Suppressor macrophage (primary cell): ENCODE measurements around the gene ZNF488.

ENCODE experiments used
- DNase-seq, 4 experiments: peaks; one replicate each; pipeline ENCODE4 v3.0.0-alpha.2; 2020 to 2022

ZNF488 gene

GRCh38 chr10:47365431-47366180 lies 18.5 kb downstream of the ZNF488 start:
- no peak for DNase-seq

DNA sequence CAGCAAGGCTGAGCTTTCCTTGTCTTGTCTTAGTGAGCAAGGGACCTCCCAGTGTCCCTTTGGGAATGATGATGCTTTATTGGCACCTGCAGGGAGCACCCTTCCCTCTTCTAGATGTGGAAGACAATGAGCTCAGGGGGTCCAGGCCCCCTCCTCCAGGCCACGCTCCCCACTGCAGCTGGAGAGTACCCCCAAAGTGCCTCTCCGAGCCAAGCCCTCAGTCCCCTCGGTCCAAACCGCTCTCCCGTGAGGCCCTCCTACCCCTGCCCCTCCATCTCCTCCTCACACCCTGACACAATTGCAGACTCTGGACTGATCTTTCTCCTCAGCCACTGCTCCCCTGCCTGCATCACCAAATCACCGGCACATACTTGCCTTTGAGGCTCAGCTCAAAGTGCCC lies 19.2 kb downstream of the ZNF488 start:
- DNase-seq: no peak

- no peak for DNase-seq
These were observed 19.7 kb downstream of the ZNF488 start for GRCh38 chr10:47364366-47364765.

DNA sequence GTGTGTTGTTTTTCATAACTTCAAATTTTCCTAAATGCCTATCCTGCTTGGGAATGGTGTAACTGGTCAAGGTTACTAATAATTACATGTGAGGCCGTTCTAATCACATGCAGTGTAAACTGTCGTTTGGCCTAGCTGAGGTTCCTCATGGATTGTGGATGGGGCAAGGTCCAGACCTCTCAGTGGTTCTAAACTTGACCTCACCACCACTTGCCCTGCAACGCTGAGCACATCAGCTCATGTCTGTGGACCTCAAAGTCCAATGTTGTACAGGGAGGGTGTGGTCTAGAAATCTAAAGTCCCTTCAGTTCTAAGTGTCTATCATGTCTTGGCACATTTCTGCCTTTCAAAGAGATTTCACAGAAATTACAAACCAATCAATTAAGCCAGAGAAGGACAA lies 20.3 kb downstream of the ZNF488 start:
- no peak for DNase-seq

DNA sequence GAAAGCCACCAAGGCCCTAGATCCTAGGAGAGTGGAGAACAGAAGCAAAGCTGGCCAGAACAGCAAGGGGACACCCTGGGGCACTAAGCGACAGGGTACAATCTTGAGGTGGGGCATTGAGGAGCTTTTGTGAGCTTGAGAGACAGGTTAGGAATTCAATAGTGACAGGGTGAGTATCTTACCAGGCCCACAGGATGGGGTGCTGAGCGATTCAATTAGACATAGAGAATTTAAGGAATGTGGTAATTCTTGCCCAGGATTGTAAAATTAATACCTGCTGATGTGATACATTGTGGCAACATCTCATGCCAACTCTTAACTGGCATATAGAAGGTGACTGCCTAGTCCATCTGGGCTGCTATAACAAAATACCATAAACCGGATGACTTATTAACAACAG lies 21.9 kb downstream of the ZNF488 start:
- no peak for DNase-seq

DNA sequence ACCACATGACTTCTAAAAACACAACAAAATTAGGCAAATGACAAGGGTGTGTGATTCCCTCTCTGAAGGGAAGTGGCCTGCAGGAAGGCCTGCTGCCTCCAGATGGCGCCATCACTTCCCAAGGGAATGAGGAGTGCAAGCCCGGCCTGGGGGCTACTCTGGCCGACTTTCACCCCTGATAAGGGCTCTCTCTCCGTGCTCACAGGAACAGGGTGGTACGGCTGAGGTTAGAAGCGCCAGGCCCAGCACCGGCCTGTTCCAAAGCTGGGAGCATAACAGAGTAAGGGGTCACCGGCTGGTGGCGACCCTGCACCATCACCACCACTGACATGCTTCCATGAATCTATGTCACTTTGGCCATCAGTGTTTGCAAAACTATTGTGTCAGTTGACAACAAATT lies 22.8 kb downstream of the ZNF488 start:
- peak; percentile 48 to 72 (median 68) for DNase-seq

- peak in 3 of 4 experiments; percentile 5 to 13 (median 5) for DNase-seq
These were observed 23.6 kb downstream of the ZNF488 start for GRCh38 chr10:47360419-47361040.

- DNase-seq: no peak
These were observed 24.3 kb downstream of the ZNF488 start for GRCh38 chr10:47359626-47360418.

DNA sequence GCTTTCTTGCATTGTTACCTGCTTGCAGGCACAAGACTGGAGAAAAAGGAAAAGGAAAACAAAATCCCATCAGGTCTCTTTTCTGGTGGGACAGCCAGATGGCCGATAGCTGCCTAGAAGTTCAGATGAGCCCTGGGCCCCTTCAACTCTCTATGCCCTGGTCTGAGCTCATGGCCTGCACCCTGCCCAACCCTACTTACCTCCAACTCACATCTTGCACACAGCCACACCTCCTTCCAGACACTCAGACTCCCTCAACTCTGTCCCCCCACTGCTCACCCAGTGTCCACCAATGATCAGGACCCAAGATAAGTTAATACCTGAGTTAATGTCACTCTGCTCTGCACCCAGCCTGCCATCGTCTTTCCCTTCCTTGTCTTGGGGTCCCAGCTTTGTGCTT lies 25.0 kb downstream of the ZNF488 start:
- DNase-seq: no peak

DNA sequence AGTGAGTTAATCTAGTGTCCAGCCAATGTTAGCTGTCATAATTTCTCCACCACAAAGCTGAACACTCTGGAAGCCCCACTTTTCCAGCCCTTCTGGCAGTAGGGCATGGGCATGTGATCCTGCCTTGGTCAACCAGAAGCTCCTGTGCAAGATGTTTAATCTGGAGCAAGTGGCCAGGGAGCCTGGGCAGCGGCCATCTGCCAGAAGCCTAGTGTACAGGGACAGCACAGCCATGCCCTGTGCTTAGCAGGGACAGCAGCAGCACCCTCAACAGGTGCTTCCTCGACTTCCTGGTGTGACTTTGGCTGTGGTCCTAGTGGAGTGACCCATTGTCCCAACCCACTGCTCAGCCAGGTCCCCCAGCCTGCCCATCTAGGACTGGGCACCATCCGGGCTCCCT lies 25.6 kb downstream of the ZNF488 start:
- DNase-seq: no peak

- no peak for DNase-seq
These were observed 26.2 kb downstream of the ZNF488 start for GRCh38 chr10:47357911-47358310.

DNA sequence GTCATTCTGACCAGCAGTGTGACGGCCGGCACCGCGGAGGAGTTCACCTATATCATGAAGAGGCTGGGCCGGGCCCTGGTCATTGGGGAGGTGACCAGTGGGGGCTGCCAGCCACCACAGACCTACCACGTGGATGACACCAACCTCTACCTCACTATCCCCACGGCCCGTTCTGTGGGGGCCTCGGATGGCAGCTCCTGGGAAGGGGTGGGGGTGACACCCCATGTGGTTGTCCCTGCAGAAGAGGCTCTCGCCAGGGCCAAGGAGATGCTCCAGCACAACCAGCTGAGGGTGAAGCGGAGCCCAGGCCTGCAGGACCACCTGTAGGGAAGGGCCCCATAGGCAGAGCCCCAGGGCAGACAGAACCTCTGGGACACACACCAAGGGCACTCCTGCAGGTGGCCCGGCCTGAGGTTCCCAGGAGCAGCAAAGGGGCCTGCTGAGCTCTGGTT lies 26.9 kb downstream of the ZNF488 start:
- DNase-seq: no peak

DNA sequence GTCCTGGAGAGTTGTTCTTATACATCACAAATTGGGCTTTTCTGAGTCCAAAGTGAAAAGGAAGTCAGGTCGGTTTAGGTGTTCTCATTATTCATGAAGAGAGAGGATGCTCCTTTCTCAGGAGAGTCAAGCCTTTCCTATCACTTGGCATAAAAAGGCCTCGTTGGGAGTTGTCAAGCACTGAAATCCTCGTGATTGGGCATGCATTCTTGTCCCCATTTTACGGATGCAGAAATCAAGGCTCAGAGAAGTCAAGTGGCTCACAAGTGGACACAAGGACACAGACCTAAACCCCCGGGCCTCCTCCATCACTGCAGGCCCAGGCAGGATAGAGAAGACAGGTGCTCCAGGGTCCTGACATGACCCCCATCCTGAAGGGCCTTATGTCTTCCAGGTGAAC lies 27.4 kb downstream of the ZNF488 start:
- DNase-seq: no peak

DNA sequence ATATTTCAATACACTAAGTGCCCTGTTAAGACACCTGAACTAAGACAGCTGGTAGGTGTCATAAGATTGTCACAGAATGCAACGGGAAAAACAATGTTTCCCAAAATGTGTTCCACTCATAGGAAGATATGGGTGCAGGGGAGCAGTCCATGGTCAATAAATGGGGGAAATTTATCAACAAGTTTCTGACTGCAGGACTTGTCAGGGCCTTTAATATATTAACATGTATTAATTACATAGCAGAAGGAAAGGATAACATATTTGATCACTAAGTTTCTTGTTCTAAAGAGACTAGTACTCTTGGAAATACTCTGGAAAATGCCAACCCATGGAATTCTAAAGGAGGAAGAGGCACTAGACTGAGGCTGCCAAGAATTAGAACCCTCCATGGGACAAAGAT lies 29.2 kb downstream of the ZNF488 start:
- DNase-seq: no peak

- no peak for DNase-seq
These were observed 29.9 kb downstream of the ZNF488 start for GRCh38 chr10:47354165-47354564.

GRCh38 chr10:47353351-47353750 lies 30.7 kb downstream of the ZNF488 start:
- no peak for DNase-seq

GRCh38 chr10:47351899-47352815 lies 31.9 kb downstream of the ZNF488 start:
- no peak for DNase-seq

DNA sequence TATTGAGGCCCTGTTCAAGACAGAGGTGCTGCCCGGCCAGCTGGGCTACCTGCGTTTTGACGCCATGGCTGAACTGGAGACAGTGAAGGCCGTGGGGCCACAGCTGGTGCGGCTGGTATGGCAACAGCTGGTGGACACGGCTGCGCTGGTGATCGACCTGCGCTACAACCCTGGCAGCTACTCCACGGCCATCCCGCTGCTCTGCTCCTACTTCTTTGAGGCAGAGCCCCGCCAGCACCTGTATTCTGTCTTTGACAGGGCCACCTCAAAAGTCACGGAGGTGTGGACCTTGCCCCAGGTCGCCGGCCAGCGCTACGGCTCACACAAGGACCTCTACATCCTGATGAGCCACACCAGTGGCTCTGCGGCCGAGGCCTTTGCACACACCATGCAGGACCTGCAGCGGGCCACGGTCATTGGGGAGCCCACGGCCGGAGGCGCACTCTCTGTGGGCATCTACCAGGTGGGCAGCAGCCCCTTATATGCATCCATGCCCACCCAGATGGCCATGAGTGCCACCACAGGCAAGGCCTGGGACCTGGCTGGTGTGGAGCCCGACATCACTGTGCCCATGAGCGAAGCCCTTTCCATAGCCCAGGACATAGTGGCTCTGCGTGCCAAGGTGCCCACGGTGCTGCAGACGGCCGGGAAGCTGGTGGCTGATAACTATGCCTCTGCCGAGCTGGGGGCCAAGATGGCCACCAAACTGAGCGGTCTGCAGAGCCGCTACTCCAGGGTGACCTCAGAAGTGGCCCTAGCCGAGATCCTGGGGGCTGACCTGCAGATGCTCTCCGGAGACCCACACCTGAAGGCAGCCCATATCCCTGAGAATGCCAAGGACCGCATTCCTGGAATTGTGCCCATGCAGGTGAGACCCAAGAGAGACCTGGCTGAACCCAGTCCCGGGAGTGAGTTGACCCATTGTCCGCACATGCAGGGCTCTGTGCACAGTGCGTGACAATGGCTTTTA lies 33.1 kb downstream of the ZNF488 start:
- DNase-seq: no peak

DNA sequence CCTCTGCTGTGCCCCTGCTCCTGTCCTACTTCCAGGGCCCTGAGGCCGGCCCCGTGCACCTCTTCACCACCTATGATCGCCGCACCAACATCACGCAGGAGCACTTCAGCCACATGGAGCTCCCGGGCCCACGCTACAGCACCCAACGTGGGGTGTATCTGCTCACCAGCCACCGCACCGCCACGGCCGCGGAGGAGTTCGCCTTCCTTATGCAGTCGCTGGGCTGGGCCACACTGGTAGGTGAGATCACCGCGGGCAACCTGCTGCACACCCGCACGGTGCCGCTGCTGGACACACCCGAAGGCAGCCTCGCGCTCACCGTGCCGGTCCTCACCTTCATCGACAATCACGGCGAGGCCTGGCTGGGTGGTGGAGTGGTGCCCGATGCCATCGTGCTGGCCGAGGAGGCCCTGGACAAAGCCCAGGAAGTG lies 34.1 kb downstream of the ZNF488 start:
- DNase-seq: no peak

- no peak for DNase-seq
These were observed 34.6 kb downstream of the ZNF488 start for GRCh38 chr10:47349516-47349915.
